WTC11 (cell line): ENCODE data around the gene LTBP1. TPM values are rescaled to one million over a fixed set of nuclear protein-coding genes. Genes with fewer than 3 reads are reported as not detected.

Experiments used
- ATAC-seq: fragments of 200-7000 bp; cut with Tn5 transposase; 2 replicates; pipeline ENCODE4 v1.10.0; 2021; ENCODE audit warnings: mild to moderate bottlenecking, moderate library complexity
- CTCF ChIA-PET: fragments of 300-600 bp; sonication (Branson Sonifier 250); formaldehyde crosslinking; loops from one replicate; lab custom pipeline; 2021; ENCODE audit warnings: antibody characterized with exemption; lab: Charles Lee
- POLR2A ChIA-PET: fragments of 350-600 bp; sonication (Branson Sonifier 250); formaldehyde crosslinking; loops from one replicate; lab custom pipeline; 2021; ENCODE audit warnings: antibody characterized with exemption; lab: Charles Lee
- DNase-seq: peaks from one replicate; pipeline ENCODE4 v3.0.0; 2021; ENCODE audit warnings: low spot score
- H3K27ac Mint-ChIP-seq: 2 replicates; pipeline ENCODE4 v1.8.0; 2021; ENCODE audit warnings: mixed read lengths
- H3K27me3 Mint-ChIP-seq: 2 replicates; pipeline ENCODE4 v1.8.0; 2021; ENCODE audit warnings: low read depth, mild to moderate bottlenecking, moderate library complexity, mixed read lengths
- H3K36me3 Mint-ChIP-seq: 2 replicates; pipeline ENCODE4 v1.8.0; 2021; ENCODE audit warnings: mixed read lengths
- H3K4me1 Mint-ChIP-seq: 2 replicates; pipeline ENCODE4 v1.8.0; 2022; ENCODE audit warnings: mixed read lengths
- H3K4me3 Mint-ChIP-seq: 2 replicates; pipeline ENCODE4 v1.8.0; 2021; ENCODE audit warnings: mild to moderate bottlenecking, moderate library complexity, mixed read lengths
- H3K9me3 Mint-ChIP-seq: 2 replicates; pipeline ENCODE4 v1.8.0; 2021; ENCODE audit warnings: mixed read lengths
- GRHL2 ChIP-seq: fragments of 250-450 bp; sonication (Bioruptor Pico); IDR thresholded peaks from 2 replicates; pipeline ENCODE4 v1.8.0; 2022; ENCODE audit warnings: mild to moderate bottlenecking, moderate library complexity; ENCODE audit not compliant: insufficient replicate concordance, severe bottlenecking
- HMGXB4 ChIP-seq: sonication (generic); formaldehyde crosslinking; IDR thresholded peaks from 2 replicates; pipeline ENCODE4 v1.8.1; 2023; ENCODE audit warnings: mild to moderate bottlenecking, moderate library complexity, missing genetic modification reagents
- JAZF1 ChIP-seq: fragments of 250-450 bp; sonication (Bioruptor Pico); IDR thresholded peaks from 2 replicates; pipeline ENCODE4 v1.9.0; 2021; ENCODE audit warnings: moderate library complexity, mild to moderate bottlenecking, inconsistent platforms
- MXD4 ChIP-seq: fragments of 250-450 bp; sonication (Bioruptor Pico); IDR thresholded peaks from 2 replicates; pipeline ENCODE4 v1.8.0; 2021; ENCODE audit warnings: mild to moderate bottlenecking, moderate library complexity, borderline replicate concordance
- MYBL2 ChIP-seq: sonication (generic); formaldehyde crosslinking; IDR thresholded peaks from 2 replicates; pipeline ENCODE4 v1.8.1; 2023; ENCODE audit warnings: mild to moderate bottlenecking, moderate library complexity, missing genetic modification reagents
- NFATC4 ChIP-seq: fragments of 250-450 bp; sonication (Bioruptor Pico); IDR thresholded peaks from 2 replicates; pipeline ENCODE4 v1.9.0; 2021; ENCODE audit warnings: mild to moderate bottlenecking
- RORB ChIP-seq: fragments of 250-450 bp; sonication (Bioruptor Pico); IDR thresholded peaks from 2 replicates; pipeline ENCODE4 v1.9.0; 2021; ENCODE audit warnings: mild to moderate bottlenecking
- SMAD4 ChIP-seq: sonication (generic); formaldehyde crosslinking; IDR thresholded peaks from 2 replicates; pipeline ENCODE4 v1.8.0; 2022; ENCODE audit warnings: mild to moderate bottlenecking, missing genetic modification reagents
- USF1 ChIP-seq: sonication (generic); formaldehyde crosslinking; IDR thresholded peaks from 2 replicates; pipeline ENCODE4 v1.8.0; 2022; ENCODE audit warnings: mild to moderate bottlenecking, missing genetic modification reagents
- ZBTB43 ChIP-seq: sonication (generic); formaldehyde crosslinking; IDR thresholded peaks from 2 replicates; pipeline ENCODE4 v1.8.1; 2023; ENCODE audit warnings: mild to moderate bottlenecking, missing genetic modification reagents
- ZNF121 ChIP-seq: sonication (generic); formaldehyde crosslinking; IDR thresholded peaks from 2 replicates; pipeline ENCODE4 v1.8.0; 2023; ENCODE audit warnings: missing genetic modification reagents
- ZNF138 ChIP-seq: sonication (generic); formaldehyde crosslinking; conservative IDR thresholded peaks from 2 replicates; pipeline ENCODE4 v1.8.1; 2022; ENCODE audit warnings: mild to moderate bottlenecking, moderate library complexity, missing genetic modification reagents
- ZNF423 ChIP-seq: fragments of 250-450 bp; sonication (Bioruptor Pico); IDR thresholded peaks from 2 replicates; pipeline ENCODE4 v2.1.2; 2022; ENCODE audit warnings: mild to moderate bottlenecking, moderate library complexity
- total RNA-seq: library from RNA; stranded (reverse); gene quantifications from 3 replicates; pipeline ENCODE4 v1.2.3, GENCODE V29; 2021
- TF ChIP-seq, protein P1 (sequence below): sonication (generic); formaldehyde crosslinking; IDR thresholded peaks from 2 replicates; pipeline ENCODE4 v1.8.1; 2023; ENCODE audit warnings: mild to moderate bottlenecking, missing genetic modification reagents, borderline replicate concordance
- TF ChIP-seq, protein P2 (sequence below): sonication (generic); formaldehyde crosslinking; IDR thresholded peaks from 2 replicates; pipeline ENCODE4 v1.8.1; 2022; ENCODE audit warnings: missing genetic modification reagents, borderline replicate concordance

The LTBP1 gene
- total RNA-seq, 1 experiment from 2014 or later = 33.6 TPM

DNA sequence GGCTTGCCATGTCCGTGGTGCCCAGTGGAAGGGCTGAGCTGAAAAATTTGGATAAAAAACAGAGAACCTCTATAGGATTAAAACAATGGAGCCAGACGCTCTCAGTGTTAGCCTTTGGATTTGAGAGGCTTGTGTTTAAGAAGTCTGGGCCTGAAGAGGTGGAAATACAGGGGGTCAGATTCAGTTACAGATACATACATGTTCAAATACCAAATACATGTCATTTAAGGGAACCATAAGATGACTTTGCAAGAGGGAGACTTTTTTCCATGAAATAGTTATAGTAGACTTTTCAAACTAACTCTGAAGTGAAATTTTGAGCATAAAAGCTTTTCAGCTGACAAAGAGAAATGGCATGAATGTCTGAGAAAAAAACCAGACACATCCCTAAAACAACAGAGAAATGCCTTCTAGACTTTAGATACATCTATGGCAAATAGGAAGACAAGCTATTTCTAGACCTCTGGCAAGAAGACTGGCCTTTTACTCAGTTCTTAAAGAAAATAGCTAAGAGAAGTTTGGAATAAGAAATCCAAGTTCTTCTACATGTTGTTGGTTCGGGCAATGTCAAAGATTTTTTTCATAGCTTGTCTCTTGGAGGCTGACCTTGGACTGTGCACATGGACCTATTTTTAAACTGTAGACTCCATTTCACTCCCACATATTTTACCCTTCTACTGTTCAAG lies 112.9 kb downstream of the LTBP1 start:
- DNase-seq (no peak), ATAC-seq (no peak)
- no peak for TF ChIP-seq ZNF423 (CRISPR knock-in tag)
- TF ChIP-seq SMAD4 (CRISPR knock-in tag) = no peak
- no peak for TF ChIP-seq HMGXB4
- no peak for TF ChIP-seq ZNF121 (CRISPR knock-in tag)
- no peak for TF ChIP-seq JAZF1
- TF ChIP-seq USF1 (CRISPR knock-in tag) = no peak
- TF ChIP-seq ZBTB43 (CRISPR knock-in tag) = no peak
- H3K27ac Mint-ChIP-seq = no peak overlapping the region
- CTCF ChIA-PET = no interaction called here
- no peak overlapping the region for H3K4me3 Mint-ChIP-seq
- POLR2A ChIA-PET = interaction anchor here (0.7 kb wide), 1 partner anchor 68 kb away, joined by 3 read pairs; no protein-coding TSS in a partner anchor
- peaks cover 8% of the 10 kb centered on the region for H3K9me3 Mint-ChIP-seq
- H3K4me1 Mint-ChIP-seq = peaks cover 30% of the 10 kb centered on the region
- H3K27me3 Mint-ChIP-seq = no peaks in the 10 kb centered on the region; the same call in 1 of the 2 replicates
- no peaks in the 10 kb centered on the region for H3K36me3 Mint-ChIP-seq

GRCh38 chr2:33060405-33060804 lies 113.7 kb downstream of the LTBP1 start:
- DNase-seq = no peak
- H3K27ac Mint-ChIP-seq = no peak overlapping the region
- TF ChIP-seq ZNF138 (CRISPR knock-in tag) = no peak
- TF ChIP-seq RORB = no peak
- no peak for TF ChIP-seq NFATC4 (CRISPR knock-in tag)
- TF ChIP-seq, protein P1, sequence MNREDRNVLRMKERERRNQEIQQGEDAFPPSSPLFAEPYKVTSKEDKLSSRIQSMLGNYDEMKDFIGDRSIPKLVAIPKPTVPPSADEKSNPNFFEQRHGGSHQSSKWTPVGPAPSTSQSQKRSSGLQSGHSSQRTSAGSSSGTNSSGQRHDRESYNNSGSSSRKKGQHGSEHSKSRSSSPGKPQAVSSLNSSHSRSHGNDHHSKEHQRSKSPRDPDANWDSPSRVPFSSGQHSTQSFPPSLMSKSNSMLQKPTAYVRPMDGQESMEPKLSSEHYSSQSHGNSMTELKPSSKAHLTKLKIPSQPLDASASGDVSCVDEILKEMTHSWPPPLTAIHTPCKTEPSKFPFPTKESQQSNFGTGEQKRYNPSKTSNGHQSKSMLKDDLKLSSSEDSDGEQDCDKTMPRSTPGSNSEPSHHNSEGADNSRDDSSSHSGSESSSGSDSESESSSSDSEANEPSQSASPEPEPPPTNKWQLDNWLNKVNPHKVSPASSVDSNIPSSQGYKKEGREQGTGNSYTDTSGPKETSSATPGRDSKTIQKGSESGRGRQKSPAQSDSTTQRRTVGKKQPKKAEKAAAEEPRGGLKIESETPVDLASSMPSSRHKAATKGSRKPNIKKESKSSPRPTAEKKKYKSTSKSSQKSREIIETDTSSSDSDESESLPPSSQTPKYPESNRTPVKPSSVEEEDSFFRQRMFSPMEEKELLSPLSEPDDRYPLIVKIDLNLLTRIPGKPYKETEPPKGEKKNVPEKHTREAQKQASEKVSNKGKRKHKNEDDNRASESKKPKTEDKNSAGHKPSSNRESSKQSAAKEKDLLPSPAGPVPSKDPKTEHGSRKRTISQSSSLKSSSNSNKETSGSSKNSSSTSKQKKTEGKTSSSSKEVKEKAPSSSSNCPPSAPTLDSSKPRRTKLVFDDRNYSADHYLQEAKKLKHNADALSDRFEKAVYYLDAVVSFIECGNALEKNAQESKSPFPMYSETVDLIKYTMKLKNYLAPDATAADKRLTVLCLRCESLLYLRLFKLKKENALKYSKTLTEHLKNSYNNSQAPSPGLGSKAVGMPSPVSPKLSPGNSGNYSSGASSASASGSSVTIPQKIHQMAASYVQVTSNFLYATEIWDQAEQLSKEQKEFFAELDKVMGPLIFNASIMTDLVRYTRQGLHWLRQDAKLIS (CRISPR knock-in tag) = no peak
- TF ChIP-seq MYBL2 (CRISPR knock-in tag) = no peak
- TF ChIP-seq, protein P2, sequence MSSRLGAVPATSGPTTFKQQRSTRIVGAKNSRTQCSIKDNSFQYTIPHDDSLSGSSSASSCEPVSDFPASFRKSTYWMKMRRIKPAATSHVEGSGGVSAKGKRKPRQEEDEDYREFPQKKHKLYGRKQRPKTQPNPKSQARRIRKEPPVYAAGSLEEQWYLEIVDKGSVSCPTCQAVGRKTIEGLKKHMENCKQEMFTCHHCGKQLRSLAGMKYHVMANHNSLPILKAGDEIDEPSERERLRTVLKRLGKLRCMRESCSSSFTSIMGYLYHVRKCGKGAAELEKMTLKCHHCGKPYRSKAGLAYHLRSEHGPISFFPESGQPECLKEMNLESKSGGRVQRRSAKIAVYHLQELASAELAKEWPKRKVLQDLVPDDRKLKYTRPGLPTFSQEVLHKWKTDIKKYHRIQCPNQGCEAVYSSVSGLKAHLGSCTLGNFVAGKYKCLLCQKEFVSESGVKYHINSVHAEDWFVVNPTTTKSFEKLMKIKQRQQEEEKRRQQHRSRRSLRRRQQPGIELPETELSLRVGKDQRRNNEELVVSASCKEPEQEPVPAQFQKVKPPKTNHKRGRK (CRISPR knock-in tag) = no peak
- TF ChIP-seq GRHL2 = no peak
- TF ChIP-seq MXD4 = no peak
- TF ChIP-seq, all 79 proteins: peak for 0
- H3K27me3 Mint-ChIP-seq = no peaks in the 10 kb centered on the region; the same call in 1 of the 2 replicates
- H3K36me3 Mint-ChIP-seq = no peaks in the 10 kb centered on the region
- ChIA-PET CTCF (no interaction called here), POLR2A (no interaction called here)
- no peak for ATAC-seq
- peaks cover 26% of the 10 kb centered on the region for H3K4me1 Mint-ChIP-seq
- peaks cover 8% of the 10 kb centered on the region for H3K9me3 Mint-ChIP-seq
- no peak overlapping the region for H3K4me3 Mint-ChIP-seq
